K562 (cell line): ENCODE results near the gene INCA1. TPM values are rescaled to one million over a fixed set of nuclear protein-coding genes. Genes with fewer than 3 reads are reported as not detected.

Experiments
- CBX5 ChIP-seq: IDR thresholded peaks from 2 replicates; pipeline ENCODE4 v1.6.1; 2014; ENCODE audit warnings: low read depth, borderline replicate concordance
- CC2D1A ChIP-seq: fragments of 450-650 bp; IDR thresholded peaks from 2 replicates; pipeline ENCODE4 v1.6.1; 2017; ENCODE audit warnings: mild to moderate bottlenecking
- CEBPZ ChIP-seq: fragments of 150-350 bp; IDR thresholded peaks from 2 replicates; pipeline ENCODE4 v1.6.1; 2014; ENCODE audit warnings: low read depth, mild to moderate bottlenecking, low read length, borderline replicate concordance
- CREB1 ChIP-seq, 2 experiments: sonication (generic) in 1 of 2; formaldehyde crosslinking in 1 of 2; IDR thresholded peaks; 2 replicates each; pipeline versions ENCODE4 v1.6.1 to v1.8.0; 2012 to 2022; ENCODE audit warnings: inconsistent platforms in 1 of 2, mild to moderate bottlenecking in 1 of 2, missing genetic modification reagents in 1 of 2, moderate library complexity in 1 of 2
- HDAC6 ChIP-seq: IDR thresholded peaks from 2 replicates; pipeline ENCODE4 v1.6.1; 2012; ENCODE audit warnings: low read depth, mild to moderate bottlenecking, control low read depth, inconsistent platforms, low read length, moderate library complexity
- HNRNPLL ChIP-seq: fragments of 200-400 bp; formaldehyde crosslinking; IDR thresholded peaks from 2 replicates; pipeline ENCODE4 v1.6.1; 2017; ENCODE audit warnings: low read length, low read depth, mild to moderate bottlenecking; ENCODE audit not compliant: poor library complexity, severe bottlenecking
- MCM3 ChIP-seq: fragments of 450-650 bp; IDR thresholded peaks from 2 replicates; pipeline ENCODE4 v1.6.1; 2016
- MYNN ChIP-seq, 2 experiments: sonication (generic); formaldehyde crosslinking in 1 of 2; IDR thresholded peaks; 2 replicates each; pipeline versions ENCODE4 v1.5.0 to v1.6.1; 2016 to 2020; ENCODE audit warnings: antibody characterized with exemption in 1 of 2, missing genetic modification reagents in 1 of 2
- PCBP2 ChIP-seq: fragments of 200-400 bp; formaldehyde crosslinking; IDR thresholded peaks from 2 replicates; pipeline ENCODE4 v1.6.1; 2018; ENCODE audit warnings: low read length, low read depth, mild to moderate bottlenecking, moderate library complexity; ENCODE audit not compliant: poor library complexity, severe bottlenecking
- RBFOX2 ChIP-seq: fragments of 200-400 bp; formaldehyde crosslinking; IDR thresholded peaks from 2 replicates; pipeline ENCODE4 v1.6.1; 2017; ENCODE audit warnings: low read depth, mild to moderate bottlenecking, low read length, moderate library complexity
- SMARCA4 ChIP-seq: fragments of 450-650 bp; IDR thresholded peaks from 2 replicates; pipeline ENCODE4 v1.6.1; 2016
- TAF15 ChIP-seq: fragments of 200-400 bp; formaldehyde crosslinking; IDR thresholded peaks from 2 replicates; pipeline ENCODE4 v1.6.1; 2017; ENCODE audit warnings: mild to moderate bottlenecking, low read depth, low read length, moderate library complexity
- TAF9B ChIP-seq: fragments of 450-650 bp; IDR thresholded peaks from 2 replicates; pipeline ENCODE4 v1.6.1; 2018; ENCODE audit warnings: mild to moderate bottlenecking; ENCODE audit not compliant: partially characterized antibody
- ZNF124 ChIP-seq: sonication (generic); formaldehyde crosslinking; IDR thresholded peaks from 2 replicates; pipeline ENCODE4 v1.8.1; 2022; ENCODE audit warnings: missing genetic modification reagents
- polyA plus RNA-seq, 8 experiments: library from polyadenylated mRNA; depleted of rRNA in 4 of 8; stranded (reverse) in 5 of 8; unstranded in 3 of 8; fragments of >200 nt; fragmentation: Nextera tagmentation in 2 of 8; fragmentation: Illumina TruSeq in 1 of 8; extraction: Ambion mirVana in 2 of 8; extraction: Trizol in 1 of 8; gene quantifications; 2 replicates each; pipeline versions ENCODE4 v1.2.1 to v1.2.3, GENCODE V29; 2011 to 2014; ENCODE audit warnings: inconsistent platforms in 1 of 8, missing spikeins in 1 of 8
- total RNA-seq, 7 experiments: library from RNA; depleted of rRNA in 6 of 7; stranded (reverse); fragments of >200 nt in 6 of 7; fragmentation: Illumina TruSeq in 2 of 7; extraction: Trizol in 2 of 7; gene quantifications; 2 replicates each; pipeline versions ENCODE4 v1.2.1 to v1.2.3, GENCODE V29; 2011 to 2021; ENCODE audit warnings: low replicate concordance in 1 of 7
- TF ChIP-seq, protein P1 (sequence below): sonication (generic); formaldehyde crosslinking; IDR thresholded peaks from 2 replicates; pipeline ENCODE4 v1.8.0; 2022; ENCODE audit warnings: mild to moderate bottlenecking, low read depth, missing genetic modification reagents
- TF ChIP-seq, protein P2 (sequence below): fragments of 450-650 bp; formaldehyde crosslinking; IDR thresholded peaks from 2 replicates; pipeline ENCODE4 v1.4.0; 2022; ENCODE audit warnings: missing genetic modification characterization
- TF ChIP-seq, protein P3 (sequence below): fragments of 250-450 bp; sonication (Bioruptor Pico); IDR thresholded peaks from 2 replicates; pipeline ENCODE4 v1.5.0; 2021
- TF ChIP-seq, protein P4 (sequence below): fragments of 200-800 bp; sonication (Bioruptor generic); IDR thresholded peaks from 2 replicates; pipeline ENCODE4 v1.6.1; 2017; ENCODE audit warnings: missing genetic modification characterization, missing compliant biosample characterization

Gene INCA1
- total and polyA plus RNA-seq, 9 of the 15 experiments (the other 6 are each of a cell fraction or from before 2014, with no cell fraction given): 0.08 to 0.50 (median 0.13) TPM; not detected in 4

DNA sequence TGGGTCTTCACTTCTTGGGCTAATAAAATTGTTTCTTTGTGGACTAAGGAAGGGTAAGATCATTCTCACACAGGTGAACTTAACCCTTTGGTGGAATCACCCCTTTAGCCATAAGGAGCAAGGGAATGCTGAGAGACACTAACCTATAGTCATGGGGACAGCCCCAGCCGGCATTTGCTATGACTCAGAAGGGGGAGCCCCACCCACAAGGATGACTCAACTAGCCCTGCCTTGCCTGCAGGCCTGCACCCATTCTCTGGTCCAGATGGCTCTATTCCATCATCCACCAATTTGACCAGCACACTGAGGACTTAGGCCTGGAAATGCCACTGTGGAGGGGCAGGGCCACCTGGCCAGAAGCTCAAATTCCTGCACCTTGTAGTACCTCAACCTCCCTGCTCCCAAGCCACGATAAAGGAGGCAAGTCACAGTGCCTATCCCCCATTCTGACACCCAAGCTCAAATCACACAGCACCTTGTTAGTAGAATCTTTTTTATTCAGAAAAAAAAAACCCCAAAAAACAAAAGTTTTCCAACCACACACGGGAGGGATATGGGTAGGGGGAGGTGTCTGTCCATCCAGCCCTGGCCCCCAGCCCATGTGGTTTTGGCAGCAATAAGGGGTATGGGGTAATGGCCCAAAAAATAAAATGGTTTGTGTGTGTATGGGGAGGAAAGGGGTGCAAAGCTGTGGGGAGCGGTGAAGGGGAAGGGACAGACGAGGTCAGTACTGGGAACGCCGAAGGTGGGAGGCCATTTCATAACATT lies 52.0 kb downstream of the INCA1 start (continued):
- TF ChIP-seq RBFOX2: 0 out of 2 replicates have a peak, but pooled peaks have one; percentile 8
- TF ChIP-seq CREB1 (IDR thresholded peaks at IDR 0.05): peak; percentile 22; the same call in 1 of the 2 replicates
- no peak for TF ChIP-seq CREB1 (CRISPR knock-in tag; IDR thresholded peaks at IDR 0.05)
- TF ChIP-seq HDAC6: no peak
- TF ChIP-seq CBX5: no peak
- TF ChIP-seq ZNF124 (CRISPR knock-in tag): no peak
- no peak for TF ChIP-seq CEBPZ
- TF ChIP-seq PCBP2: no peak
- TF ChIP-seq HNRNPLL: no peak
- no peak for TF ChIP-seq MCM3
- TF ChIP-seq CC2D1A: no peak
- TF ChIP-seq, protein P1, sequence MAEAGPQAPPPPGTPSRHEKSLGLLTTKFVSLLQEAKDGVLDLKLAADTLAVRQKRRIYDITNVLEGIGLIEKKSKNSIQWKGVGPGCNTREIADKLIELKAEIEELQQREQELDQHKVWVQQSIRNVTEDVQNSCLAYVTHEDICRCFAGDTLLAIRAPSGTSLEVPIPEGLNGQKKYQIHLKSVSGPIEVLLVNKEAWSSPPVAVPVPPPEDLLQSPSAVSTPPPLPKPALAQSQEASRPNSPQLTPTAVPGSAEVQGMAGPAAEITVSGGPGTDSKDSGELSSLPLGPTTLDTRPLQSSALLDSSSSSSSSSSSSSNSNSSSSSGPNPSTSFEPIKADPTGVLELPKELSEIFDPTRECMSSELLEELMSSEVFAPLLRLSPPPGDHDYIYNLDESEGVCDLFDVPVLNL (CRISPR knock-in tag): no peak
- TF ChIP-seq, protein P2, sequence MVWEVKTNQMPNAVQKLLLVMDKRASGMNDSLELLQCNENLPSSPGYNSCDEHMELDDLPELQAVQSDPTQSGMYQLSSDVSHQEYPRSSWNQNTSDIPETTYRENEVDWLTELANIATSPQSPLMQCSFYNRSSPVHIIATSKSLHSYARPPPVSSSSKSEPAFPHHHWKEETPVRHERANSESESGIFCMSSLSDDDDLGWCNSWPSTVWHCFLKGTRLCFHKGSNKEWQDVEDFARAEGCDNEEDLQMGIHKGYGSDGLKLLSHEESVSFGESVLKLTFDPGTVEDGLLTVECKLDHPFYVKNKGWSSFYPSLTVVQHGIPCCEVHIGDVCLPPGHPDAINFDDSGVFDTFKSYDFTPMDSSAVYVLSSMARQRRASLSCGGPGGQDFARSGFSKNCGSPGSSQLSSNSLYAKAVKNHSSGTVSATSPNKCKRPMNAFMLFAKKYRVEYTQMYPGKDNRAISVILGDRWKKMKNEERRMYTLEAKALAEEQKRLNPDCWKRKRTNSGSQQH (CRISPR knock-in tag): no peak; the same call in 1 of the 2 replicates
- TF ChIP-seq, protein P3, sequence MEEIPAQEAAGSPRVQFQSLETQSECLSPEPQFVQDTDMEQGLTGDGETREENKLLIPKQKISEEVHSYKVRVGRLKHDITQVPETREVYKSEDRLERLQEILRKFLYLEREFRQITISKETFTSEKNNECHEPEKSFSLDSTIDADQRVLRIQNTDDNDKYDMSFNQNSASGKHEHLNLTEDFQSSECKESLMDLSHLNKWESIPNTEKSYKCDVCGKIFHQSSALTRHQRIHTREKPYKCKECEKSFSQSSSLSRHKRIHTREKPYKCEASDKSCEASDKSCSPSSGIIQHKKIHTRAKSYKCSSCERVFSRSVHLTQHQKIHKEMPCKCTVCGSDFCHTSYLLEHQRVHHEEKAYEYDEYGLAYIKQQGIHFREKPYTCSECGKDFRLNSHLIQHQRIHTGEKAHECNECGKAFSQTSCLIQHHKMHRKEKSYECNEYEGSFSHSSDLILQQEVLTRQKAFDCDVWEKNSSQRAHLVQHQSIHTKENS (CRISPR knock-in tag): no peak
- TF ChIP-seq MYNN (IDR thresholded peaks at IDR 0.05): peak; percentile 51; the same call in 1 of the 2 replicates
- TF ChIP-seq MYNN (CRISPR knock-in tag; IDR thresholded peaks at IDR 0.05): no peak
- TF ChIP-seq SMARCA4: peak; percentile 60; the same call in 1 of the 2 replicates
- TF ChIP-seq, protein P4, sequence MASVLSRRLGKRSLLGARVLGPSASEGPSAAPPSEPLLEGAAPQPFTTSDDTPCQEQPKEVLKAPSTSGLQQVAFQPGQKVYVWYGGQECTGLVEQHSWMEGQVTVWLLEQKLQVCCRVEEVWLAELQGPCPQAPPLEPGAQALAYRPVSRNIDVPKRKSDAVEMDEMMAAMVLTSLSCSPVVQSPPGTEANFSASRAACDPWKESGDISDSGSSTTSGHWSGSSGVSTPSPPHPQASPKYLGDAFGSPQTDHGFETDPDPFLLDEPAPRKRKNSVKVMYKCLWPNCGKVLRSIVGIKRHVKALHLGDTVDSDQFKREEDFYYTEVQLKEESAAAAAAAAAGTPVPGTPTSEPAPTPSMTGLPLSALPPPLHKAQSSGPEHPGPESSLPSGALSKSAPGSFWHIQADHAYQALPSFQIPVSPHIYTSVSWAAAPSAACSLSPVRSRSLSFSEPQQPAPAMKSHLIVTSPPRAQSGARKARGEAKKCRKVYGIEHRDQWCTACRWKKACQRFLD (CRISPR knock-in tag): no peak
- TF ChIP-seq TAF15: no peak
- TF ChIP-seq TAF9B: no peak
